Vagina (tissue), 2 donors: Measurements from ENCODE around the gene CAND2. TPM values are rescaled to one million over a fixed set of nuclear protein-coding genes. Genes with fewer than 3 reads are reported as not detected.
"Not testable (repeated sequence)": the region's sequence is repeated elsewhere in the genome, so short reads cannot be mapped to it uniquely, and the experiment has no call there.

Experiments
- DNase-seq, 2 donors: peaks; one replicate each; pipeline ENCODE4 v3.0.0-alpha.2; 2017; ENCODE audit errors: extremely low spot score in 2 of 2
- H3K27ac ChIP-seq: fragments of 200-600 bp; sonication (generic); one replicate; pipeline ENCODE4 v1.5.1; 2019
- H3K27me3 ChIP-seq: fragments of 200-600 bp; sonication (generic); one replicate; pipeline ENCODE4 v1.5.1; 2019
- H3K36me3 ChIP-seq, 2 donors: fragments of 200-600 bp; sonication (generic); one replicate each; pipeline ENCODE4 v1.5.1; 2017 to 2019
- H3K4me1 ChIP-seq: fragments of 200-600 bp; sonication (generic); one replicate; pipeline ENCODE4 v1.5.1; 2019
- H3K4me3 ChIP-seq, 2 donors: fragments of 200-600 bp; sonication (generic); 1 replicate in 1 of 2; 2 replicates in 1 of 2; pipeline ENCODE4 v1.5.1; 2016 to 2019
- H3K9me3 ChIP-seq: fragments of 200-600 bp; sonication (generic); one replicate; pipeline ENCODE4 v1.5.1; 2019
- POLR2A ChIP-seq, 2 donors: fragments of 450-650 bp; IDR thresholded peaks; one replicate each; pipeline ENCODE4 v1.6.1; 2017; ENCODE audit warnings: antibody characterized with exemption in 2 of 2, mild to moderate bottlenecking in 2 of 2, moderate library complexity in 2 of 2
- POLR2AphosphoS5 ChIP-seq, 2 donors: sonication (generic); formaldehyde crosslinking; IDR thresholded peaks; one replicate each; pipeline ENCODE4 v1.9.0; 2017; ENCODE audit warnings: antibody characterized with exemption in 2 of 2, mild to moderate bottlenecking in 2 of 2, low read depth in 1 of 2; ENCODE audit not compliant: insufficient read depth in 1 of 2
- intact Hi-C: fragments of 100-400 bp; cut with DNase I; formaldehyde crosslinking; loops from one replicate; pipeline ENCODE4 v1.15.1; 2023
- total RNA-seq: library from RNA; depleted of rRNA; stranded (reverse); fragments of >200 nt; gene quantifications from one replicate; pipeline ENCODE4 v1.2.3, GENCODE V29; 2016
- TF ChIP-seq, protein P1 (sequence below), 3 experiments: fragments of 450-650 bp in 2 of 3; fragments of 200-600 bp in 1 of 3; sonication (generic) in 1 of 3; IDR thresholded peaks; one replicate each; pipeline ENCODE4 v1.5.1; 2017 to 2019; ENCODE audit warnings: antibody characterized with exemption in 3 of 3, mild to moderate bottlenecking in 2 of 3, moderate library complexity in 2 of 3

CAND2 gene
- total RNA-seq, 1 donor from 2014 or later, result 12.5 TPM

DNA sequence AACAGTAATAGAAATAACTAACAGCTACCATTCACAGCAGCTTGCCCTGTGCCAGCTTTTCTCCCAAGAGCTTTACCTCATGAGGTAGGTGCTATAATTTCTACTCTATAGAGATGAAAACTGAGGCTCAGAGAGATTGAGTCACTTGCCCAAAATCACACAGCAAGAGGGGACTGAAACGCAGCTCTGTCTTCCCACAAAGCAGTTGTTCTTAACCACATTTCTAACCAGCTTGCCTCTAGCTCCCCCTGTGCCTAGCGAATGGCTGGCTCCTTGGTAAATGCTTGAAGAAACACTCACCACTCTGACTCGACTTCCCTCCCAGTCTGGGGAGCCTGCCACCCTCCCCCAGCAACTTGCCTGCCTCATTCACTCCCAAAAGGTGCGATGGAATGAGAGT lies 21.9 kb upstream of the CAND2 start:
- DNase-seq, result no peak
- intact Hi-C loops, result no loop called here
- Histone ChIP-seq H3K4me3 (no peak overlapping the region), H3K9me3 (no peaks in the 10 kb centered on the region), H3K36me3 (no peaks in the 10 kb centered on the region), H3K27me3 (no peaks in the 10 kb centered on the region), H3K27ac (no peak overlapping the region), H3K4me1 (no peaks in the 10 kb centered on the region)
- no peak for TF ChIP-seq POLR2A (IDR thresholded peaks at IDR 0.05)
- no peak for TF ChIP-seq POLR2AphosphoS5 (IDR thresholded peaks at IDR 0.05; ENCODE audit: insufficient read depth in 1 of 2, low read depth in 1 of 2)
- TF ChIP-seq, protein P1, sequence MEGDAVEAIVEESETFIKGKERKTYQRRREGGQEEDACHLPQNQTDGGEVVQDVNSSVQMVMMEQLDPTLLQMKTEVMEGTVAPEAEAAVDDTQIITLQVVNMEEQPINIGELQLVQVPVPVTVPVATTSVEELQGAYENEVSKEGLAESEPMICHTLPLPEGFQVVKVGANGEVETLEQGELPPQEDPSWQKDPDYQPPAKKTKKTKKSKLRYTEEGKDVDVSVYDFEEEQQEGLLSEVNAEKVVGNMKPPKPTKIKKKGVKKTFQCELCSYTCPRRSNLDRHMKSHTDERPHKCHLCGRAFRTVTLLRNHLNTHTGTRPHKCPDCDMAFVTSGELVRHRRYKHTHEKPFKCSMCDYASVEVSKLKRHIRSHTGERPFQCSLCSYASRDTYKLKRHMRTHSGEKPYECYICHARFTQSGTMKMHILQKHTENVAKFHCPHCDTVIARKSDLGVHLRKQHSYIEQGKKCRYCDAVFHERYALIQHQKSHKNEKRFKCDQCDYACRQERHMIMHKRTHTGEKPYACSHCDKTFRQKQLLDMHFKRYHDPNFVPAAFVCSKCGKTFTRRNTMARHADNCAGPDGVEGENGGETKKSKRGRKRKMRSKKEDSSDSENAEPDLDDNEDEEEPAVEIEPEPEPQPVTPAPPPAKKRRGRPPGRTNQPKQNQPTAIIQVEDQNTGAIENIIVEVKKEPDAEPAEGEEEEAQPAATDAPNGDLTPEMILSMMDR (IDR thresholded peaks at IDR 0.05), result no peak

DNA sequence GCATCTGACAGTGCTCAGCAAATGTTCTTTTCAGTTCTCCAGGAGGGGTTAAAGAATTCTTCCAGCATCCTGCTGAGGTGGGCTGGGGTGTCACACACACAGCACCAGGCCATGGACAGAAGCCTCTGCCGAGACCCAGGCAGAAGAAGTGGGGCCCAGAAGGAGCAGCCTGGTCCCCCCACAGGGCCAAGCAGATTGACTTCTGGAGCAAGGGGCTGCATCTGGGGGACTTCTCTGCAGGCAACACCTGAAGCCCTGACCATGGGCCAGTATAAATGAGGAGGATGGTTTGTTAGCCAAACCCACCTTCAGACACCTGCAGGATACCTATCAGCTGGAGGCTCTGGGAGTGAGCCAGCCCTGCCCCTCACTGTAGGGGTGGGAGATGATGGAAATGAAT lies 21.3 kb upstream of the CAND2 start:
- Histone ChIP-seq H3K36me3 (no peaks in the 10 kb centered on the region), H3K27ac (no peak overlapping the region), H3K27me3 (no peaks in the 10 kb centered on the region), H3K4me1 (no peaks in the 10 kb centered on the region), H3K9me3 (no peaks in the 10 kb centered on the region), H3K4me3 (no peak overlapping the region)
- intact Hi-C loops, result no loop called here
- no peak for TF ChIP-seq POLR2AphosphoS5 (IDR thresholded peaks at IDR 0.05; ENCODE audit: insufficient read depth in 1 of 2, low read depth in 1 of 2)
- TF ChIP-seq POLR2A (IDR thresholded peaks at IDR 0.05), result no peak
- TF ChIP-seq, protein P1 (IDR thresholded peaks at IDR 0.05), result no peak
- DNase-seq, result no peak

DNA sequence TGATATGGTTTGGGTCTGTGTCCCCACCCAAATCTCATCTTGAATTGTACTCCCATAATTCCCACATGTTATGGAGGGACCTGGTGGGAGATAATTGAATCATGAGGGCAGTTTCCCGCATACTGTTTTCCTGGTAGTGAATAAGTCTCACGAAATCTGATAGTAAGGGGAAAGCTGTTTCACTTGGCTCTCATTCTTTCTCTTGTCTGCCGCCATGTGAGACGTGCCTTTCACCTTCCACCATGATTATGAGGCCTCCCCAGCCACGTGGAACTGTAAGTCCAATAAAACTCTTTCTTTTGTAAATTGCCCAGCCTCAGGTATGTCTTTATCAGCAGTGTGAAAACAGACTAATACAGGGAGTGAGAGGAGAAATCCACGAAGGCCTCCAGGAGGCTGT lies 20.5 kb upstream of the CAND2 start:
- intact Hi-C loops, result not testable (repeated sequence)

DNA sequence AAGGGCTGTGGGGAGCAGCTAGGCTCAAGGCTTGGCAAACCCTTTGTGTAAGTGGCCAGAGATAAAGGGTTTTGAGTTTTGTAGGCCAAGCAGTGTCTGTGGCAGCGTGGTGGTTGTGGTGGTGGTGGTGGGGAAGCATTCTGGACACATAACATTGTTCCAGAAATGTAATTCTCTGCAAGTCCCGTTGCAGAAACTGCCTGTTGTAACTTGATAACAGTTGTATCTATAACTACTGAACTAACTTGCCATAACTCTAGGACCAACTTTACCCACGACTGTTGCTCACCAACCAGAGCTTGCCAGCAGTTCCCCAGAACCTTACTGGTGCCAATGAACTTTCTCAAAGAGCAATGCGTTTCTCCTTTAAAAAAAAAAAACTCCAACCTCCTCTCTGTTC lies 19.3 kb upstream of the CAND2 start:
- Histone ChIP-seq H3K36me3 (no peaks in the 10 kb centered on the region), H3K27ac (no peak overlapping the region), H3K4me1 (no peaks in the 10 kb centered on the region), H3K27me3 (no peaks in the 10 kb centered on the region), H3K9me3 (no peaks in the 10 kb centered on the region), H3K4me3 (no peak overlapping the region)
- intact Hi-C loops, result no loop called here
- DNase-seq, result no peak
- TF ChIP-seq POLR2AphosphoS5 (IDR thresholded peaks at IDR 0.05; ENCODE audit: insufficient read depth in 1 of 2, low read depth in 1 of 2) (no peak), POLR2A (IDR thresholded peaks at IDR 0.05) (no peak)
- TF ChIP-seq, protein P1 (IDR thresholded peaks at IDR 0.05), result no peak

More for the DNA sequence above, 20.5 kb upstream of the CAND2 start:
- not testable (repeated sequence) for H3K27ac ChIP-seq, H3K9me3 ChIP-seq, DNase-seq, H3K27me3 ChIP-seq, H3K4me1 ChIP-seq, H3K4me3 ChIP-seq, H3K36me3 ChIP-seq

DNA sequence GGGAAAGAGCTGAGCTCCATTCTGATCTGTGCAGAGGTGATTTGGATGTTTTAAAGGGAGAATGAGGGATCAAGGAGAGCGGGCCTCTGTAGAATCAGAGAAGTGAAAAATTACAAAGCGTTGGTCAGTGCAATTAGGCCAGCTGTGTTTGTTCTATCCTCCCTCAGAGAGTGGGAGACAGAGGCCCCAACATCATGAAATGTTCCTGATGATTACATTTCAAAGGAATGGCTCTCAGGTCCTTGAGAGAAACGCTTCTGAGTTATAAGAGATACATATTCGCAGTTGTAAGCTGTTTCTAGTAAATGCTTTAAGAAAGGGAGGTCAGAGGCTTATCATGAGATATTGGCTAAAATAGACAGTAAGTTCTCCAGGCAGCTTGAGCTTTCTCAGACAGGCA lies 15.7 kb upstream of the CAND2 start:
- H3K9me3 ChIP-seq, result no peaks in the 10 kb centered on the region
- no peaks in the 10 kb centered on the region for H3K36me3 ChIP-seq
- no peaks in the 10 kb centered on the region for H3K4me1 ChIP-seq
- intact Hi-C loops, result no loop called here
- no peak for DNase-seq
- H3K4me3 ChIP-seq, result no peak overlapping the region
- no peak overlapping the region for H3K27ac ChIP-seq
- no peak for TF ChIP-seq POLR2A (IDR thresholded peaks at IDR 0.05)
- TF ChIP-seq, protein P1 (IDR thresholded peaks at IDR 0.05), result no peak
- no peak for TF ChIP-seq POLR2AphosphoS5 (IDR thresholded peaks at IDR 0.05; ENCODE audit: insufficient read depth in 1 of 2, low read depth in 1 of 2)
- no peaks in the 10 kb centered on the region for H3K27me3 ChIP-seq
